PC-3 (cell line): ENCODE results near the gene TENM4. TPM values are rescaled to one million over a fixed set of nuclear protein-coding genes. Genes with fewer than 3 reads are reported as not detected.

Source experiments
- ATAC-seq: fragments of 200-7000 bp; cut with Tn5 transposase; 2 replicates; pipeline ENCODE4 v1.9.1; 2020; ENCODE audit warnings: mild to moderate bottlenecking, moderate library complexity
- BruUV-seq: library from RNA; stranded (reverse); fragments of 400-500 nt; replicated peaks from 2 replicates; lab custom pipeline; 2021; lab: Mats Ljungman, UMichigan
- CTCF ChIA-PET: fragments of 300-600 bp; sonication (Branson Sonifier 250); formaldehyde crosslinking; loops from one replicate; lab custom pipeline; 2022; ENCODE audit warnings: antibody characterized with exemption; lab: Charles Lee
- POLR2A ChIA-PET: fragments of 300-600 bp; sonication (Branson Sonifier 250); formaldehyde crosslinking; loops from one replicate; lab custom pipeline; 2022; ENCODE audit warnings: antibody characterized with exemption; ENCODE audit not compliant: unreplicated experiment; lab: Charles Lee
- DNase-seq: peaks from one replicate; pipeline ENCODE4 v3.0.0-alpha.2; 2015
- H2AFZ ChIP-seq: fragments of 300-600 bp; sonication (generic); 2 replicates; pipeline ENCODE4 v1.6.0; 2016; ENCODE audit warnings: antibody characterized with exemption, low read length
- H3F3A ChIP-seq: fragments of 300-600 bp; sonication (generic); one replicate; pipeline ENCODE4 v1.6.0; 2017; ENCODE audit warnings: antibody characterized with exemption, low read length, control low read depth, mild to moderate bottlenecking; ENCODE audit not compliant: unreplicated experiment
- H3K27ac ChIP-seq: fragments of 300-600 bp; sonication (generic); 2 replicates; pipeline ENCODE4 v1.5.1; 2016; ENCODE audit warnings: mild to moderate bottlenecking, low read length
- H3K27me3 ChIP-seq: fragments of 300-600 bp; sonication (generic); 2 replicates; pipeline ENCODE4 v1.6.1; 2016; ENCODE audit warnings: low read length, mixed read lengths
- H3K36me3 ChIP-seq: fragments of 300-600 bp; sonication (generic); 2 replicates; pipeline ENCODE4 v1.6.1; 2016; ENCODE audit warnings: low read depth, mixed run types, low read length, mixed read lengths
- H3K4me1 ChIP-seq: fragments of 300-600 bp; sonication (generic); 2 replicates; pipeline ENCODE4 v1.5.1; 2016; ENCODE audit warnings: low read length; ENCODE audit not compliant: insufficient read depth
- H3K4me2 ChIP-seq: fragments of 300-600 bp; sonication (generic); 2 replicates; pipeline ENCODE4 v1.6.0; 2016; ENCODE audit warnings: low read length
- H3K4me3 ChIP-seq: fragments of 300-600 bp; sonication (generic); 2 replicates; pipeline ENCODE4 v1.5.1; 2016; ENCODE audit warnings: mild to moderate bottlenecking, low read length, mixed read lengths
- H3K79me2 ChIP-seq: fragments of 300-600 bp; sonication (generic); 2 replicates; pipeline ENCODE4 v1.6.1; 2017; ENCODE audit warnings: low read length, mixed read lengths
- H3K9ac ChIP-seq: fragments of 300-600 bp; sonication (generic); 2 replicates; pipeline ENCODE4 v1.6.0; 2016; ENCODE audit warnings: mild to moderate bottlenecking, low read length
- H3K9me2 ChIP-seq: fragments of 300-600 bp; sonication (generic); replicated peaks from 2 replicates; pipeline ENCODE4 v1.6.1; 2016; ENCODE audit warnings: mixed run types, low read length, mixed read lengths
- H3K9me3 ChIP-seq: fragments of 300-600 bp; sonication (generic); 2 replicates; pipeline ENCODE4 v1.6.1; 2016; ENCODE audit warnings: low read length, mixed read lengths
- H4K20me1 ChIP-seq: fragments of 300-600 bp; sonication (generic); 2 replicates; pipeline ENCODE4 v1.6.1; 2016; ENCODE audit warnings: low read length, mixed read lengths
- CTCF ChIP-seq: fragments of 300-600 bp; sonication (generic); conservative IDR thresholded peaks from 2 replicates; pipeline ENCODE4 v1.5.1; 2017; ENCODE audit warnings: antibody characterized with exemption, low read depth, mild to moderate bottlenecking, low read length
- EZH2 ChIP-seq: fragments of 300-600 bp; sonication (generic); IDR thresholded peaks from one replicate; pipeline ENCODE4 v1.6.1; 2017; ENCODE audit warnings: antibody characterized with exemption, mild to moderate bottlenecking, low read length; ENCODE audit not compliant: unreplicated experiment
- EZH2phosphoT487 ChIP-seq: fragments of 300-600 bp; sonication (generic); IDR thresholded peaks from 2 replicates; pipeline ENCODE4 v1.6.1; 2018; ENCODE audit warnings: mild to moderate bottlenecking, antibody characterized with exemption, low read length, borderline replicate concordance
- intact Hi-C: fragments of 100-400 bp; cut with micrococcal nuclease; formaldehyde crosslinking; loops from 2 replicates; pipeline ENCODE4 v1.9.0; 2023
- total RNA-seq: library from RNA; depleted of rRNA; stranded (reverse); fragments of >200 nt; gene quantifications from 2 replicates; pipeline ENCODE4 v1.2.3, GENCODE V29; 2014

Gene TENM4
- total RNA-seq, 1 experiment from 2014 or later, result 19.7 TPM

- Histone ChIP-seq H3K27ac (no peak overlapping the region), H3K36me3 (no peaks in the 10 kb centered on the region), H3F3A (no peaks in the 10 kb centered on the region), H2AFZ (no peak overlapping the region), H3K4me2 (no peak overlapping the region), H3K9me3 (no peaks in the 10 kb centered on the region), H3K9ac (no peak overlapping the region), H3K27me3 (no peaks in the 10 kb centered on the region), H3K4me3 (no peak overlapping the region), H3K79me2 (no peaks in the 10 kb centered on the region), H3K4me1 (peaks cover 4% of the 10 kb centered on the region), H4K20me1 (no peaks in the 10 kb centered on the region), H3K9me2 (no peaks in the 10 kb centered on the region)
- no TSS peak for BruUV-seq
- CTCF ChIA-PET, result no interaction called here
- POLR2A ChIA-PET, result no interaction called here
- no peak for TF ChIP-seq EZH2phosphoT487
- no peak for TF ChIP-seq CTCF
- no peak for TF ChIP-seq EZH2
- ATAC-seq, result no peak
- no peak for DNase-seq
- intact Hi-C loops, result no loop called here
These were observed 381.7 kb downstream of the TENM4 start for GRCh38 chr11:79059141-79059540.

GRCh38 chr11:79055856-79056631 lies 384.8 kb downstream of the TENM4 start:
- Histone ChIP-seq H3K36me3 (no peaks in the 10 kb centered on the region), H4K20me1 (no peaks in the 10 kb centered on the region), H3K9me2 (no peaks in the 10 kb centered on the region), H3K4me1 (peaks cover 6% of the 10 kb centered on the region), H2AFZ (no peak overlapping the region), H3K79me2 (no peaks in the 10 kb centered on the region), H3K27me3 (no peaks in the 10 kb centered on the region), H3K4me3 (no peak overlapping the region), H3K9me3 (no peaks in the 10 kb centered on the region), H3K27ac (no peak overlapping the region), H3F3A (no peaks in the 10 kb centered on the region), H3K9ac (no peak overlapping the region), H3K4me2 (no peak overlapping the region)
- DNase-seq, result no peak
- POLR2A ChIA-PET, result interaction anchor here (0.5 kb wide), 1 partner anchor 148 kb away, joined by 5 read pairs; no protein-coding TSS in a partner anchor
- CTCF ChIA-PET, result interaction anchor here (0.6 to 0.7 kb wide), 2 partner anchors 44 kb away, joined by 3 to 4 read pairs; no protein-coding TSS in a partner anchor
- peak; percentile 12; the same call in 1 of the 2 replicates for TF ChIP-seq CTCF
- TF ChIP-seq EZH2phosphoT487, result no peak
- TF ChIP-seq EZH2, result no peak
- intact Hi-C loops, result no loop called here
- no TSS peak for BruUV-seq
- ATAC-seq, result no peak

- Histone ChIP-seq H4K20me1 (no peaks in the 10 kb centered on the region), H3K79me2 (no peaks in the 10 kb centered on the region), H3K4me3 (no peak overlapping the region), H3K36me3 (no peaks in the 10 kb centered on the region), H3K9ac (no peak overlapping the region), H3K4me1 (peaks cover 6% of the 10 kb centered on the region), H3K27me3 (no peaks in the 10 kb centered on the region), H3K9me3 (no peaks in the 10 kb centered on the region), H2AFZ (no peak overlapping the region), H3F3A (no peaks in the 10 kb centered on the region), H3K9me2 (no peaks in the 10 kb centered on the region), H3K27ac (no peak overlapping the region), H3K4me2 (no peak overlapping the region)
- CTCF ChIA-PET, result no interaction called here
- TF ChIP-seq EZH2phosphoT487 (no peak), EZH2 (no peak), CTCF (no peak)
- DNase-seq (peak; percentile 65), ATAC-seq (peak; percentile 13; the same call in 1 of the 2 replicates)
- intact Hi-C loops, result no loop called here
- BruUV-seq, result no TSS peak
- POLR2A ChIA-PET, result no interaction called here
These were observed 386.2 kb downstream of the TENM4 start for GRCh38 chr11:79054636-79055035.
